PC-9 (cell line): ENCODE measurements around the gene PLD5. TPM values are rescaled to one million over a fixed set of nuclear protein-coding genes. Genes with fewer than 3 reads are reported as not detected.

Experiments
- BruUV-seq: library from RNA; stranded (reverse); fragments of 400-500 nt; replicated peaks from 2 replicates; lab custom pipeline; 2021; lab: Mats Ljungman, UMichigan
- CTCF ChIA-PET: fragments of 300-600 bp; sonication (Branson Sonifier 250); formaldehyde crosslinking; loops from one replicate; lab custom pipeline; 2022; ENCODE audit warnings: antibody characterized with exemption; lab: Charles Lee
- POLR2A ChIA-PET: fragments of 300-600 bp; sonication (Branson Sonifier 250); formaldehyde crosslinking; loops from one replicate; lab custom pipeline; 2022; ENCODE audit warnings: antibody characterized with exemption; ENCODE audit not compliant: unreplicated experiment; lab: Charles Lee
- DNase-seq, 2 experiments: peaks; one replicate each; pipeline versions ENCODE4 v3.0.0 to v3.0.0-alpha.2; 2015 to 2022; ENCODE audit warnings: mixed read lengths in 1 of 2
- H2AFZ ChIP-seq: fragments of 200-600 bp; sonication (generic); 2 replicates; pipeline ENCODE4 v1.8.1; 2017; ENCODE audit warnings: antibody characterized with exemption
- H3F3A ChIP-seq: fragments of 200-600 bp; sonication (generic); 2 replicates; pipeline ENCODE4 v1.8.1; 2017; ENCODE audit warnings: antibody characterized with exemption, mild to moderate bottlenecking, low read depth; ENCODE audit not compliant: insufficient read depth
- H3K27ac ChIP-seq: fragments of 200-600 bp; sonication (generic); 2 replicates; pipeline ENCODE4 v1.6.1; 2016; ENCODE audit warnings: mixed run types
- H3K27me3 ChIP-seq: fragments of 200-600 bp; sonication (generic); 2 replicates; pipeline ENCODE4 v1.6.1; 2016; ENCODE audit warnings: low read depth, mixed run types; ENCODE audit not compliant: insufficient read depth
- H3K36me3 ChIP-seq: fragments of 200-600 bp; sonication (generic); 2 replicates; pipeline ENCODE4 v1.6.1; 2016; ENCODE audit warnings: low read depth, mixed run types
- H3K4me1 ChIP-seq: fragments of 200-600 bp; sonication (generic); replicated peaks from 2 replicates; pipeline ENCODE4 v1.6.1; 2016; ENCODE audit warnings: mixed run types; ENCODE audit not compliant: insufficient read depth
- H3K4me2 ChIP-seq: fragments of 200-600 bp; sonication (generic); 2 replicates; pipeline ENCODE4 v1.6.1; 2017; ENCODE audit warnings: mixed run types
- H3K4me3 ChIP-seq: fragments of 200-600 bp; sonication (generic); 2 replicates; pipeline ENCODE4 v1.6.1; 2016; ENCODE audit warnings: mixed run types
- H3K79me2 ChIP-seq: fragments of 200-600 bp; sonication (generic); 2 replicates; pipeline ENCODE4 v1.6.1; 2017; ENCODE audit warnings: low read depth, mixed run types
- H3K9me2 ChIP-seq: fragments of 200-600 bp; sonication (generic); 2 replicates; pipeline ENCODE4 v1.8.1; 2017; ENCODE audit warnings: mild to moderate bottlenecking; ENCODE audit not compliant: insufficient read depth
- H3K9me3 ChIP-seq: fragments of 200-600 bp; sonication (generic); 2 replicates; pipeline ENCODE4 v1.8.1; 2016; ENCODE audit warnings: low read depth; ENCODE audit not compliant: insufficient read depth
- H4K20me1 ChIP-seq: fragments of 200-600 bp; sonication (generic); 2 replicates; pipeline ENCODE4 v1.8.1; 2017; ENCODE audit not compliant: insufficient read depth
- CTCF ChIP-seq: fragments of 200-600 bp; sonication (generic); conservative IDR thresholded peaks from 2 replicates; pipeline ENCODE4 v1.6.1; 2017; ENCODE audit warnings: mixed run types, antibody characterized with exemption, mild to moderate bottlenecking, moderate library complexity
- EZH2 ChIP-seq: fragments of 200-600 bp; sonication (generic); IDR thresholded peaks from 2 replicates; pipeline ENCODE4 v1.8.0; 2017; ENCODE audit warnings: antibody characterized with exemption, low read depth
- intact Hi-C: fragments of 100-400 bp; cut with micrococcal nuclease; formaldehyde crosslinking; loops from one replicate; pipeline ENCODE4 v1.10.0; 2022; ENCODE audit not compliant: unreplicated experiment
- total RNA-seq: library from RNA; stranded (reverse); gene quantifications from 2 replicates; pipeline ENCODE4 v1.2.3, GENCODE V29; 2021

Gene PLD5
- total RNA-seq, 1 experiment from 2014 or later, result not detected

GRCh38 chr1:242525360-242525722 is 844 bp upstream of the PLD5 start:
- H3K79me2 ChIP-seq, result no peaks in the 10 kb centered on the region
- H3K4me1 ChIP-seq, result no peaks in the 10 kb centered on the region
- no peaks in the 10 kb centered on the region for H3K9me2 ChIP-seq
- H3K36me3 ChIP-seq, result no peaks in the 10 kb centered on the region
- no peaks in the 10 kb centered on the region for H3F3A ChIP-seq
- H3K27me3 ChIP-seq, result no peaks in the 10 kb centered on the region; the same call in 1 of the 2 replicates
- H2AFZ ChIP-seq, result no peak overlapping the region
- no peak overlapping the region for H3K4me3 ChIP-seq
- no peaks in the 10 kb centered on the region for H3K9me3 ChIP-seq
- intact Hi-C loops, result no loop called here
- POLR2A ChIA-PET, result no interaction called here
- no peak for DNase-seq
- H4K20me1 ChIP-seq, result no peaks in the 10 kb centered on the region
- BruUV-seq, result no TSS peak
- CTCF ChIA-PET, result no interaction called here
- TF ChIP-seq EZH2, result no peak
- TF ChIP-seq CTCF, result no peak
- no peak overlapping the region for H3K4me2 ChIP-seq
- H3K27ac ChIP-seq, result no peak overlapping the region

- TF ChIP-seq EZH2 (no peak), CTCF (no peak)
- no peak for DNase-seq
- intact Hi-C loops, result no loop called here
- Histone ChIP-seq H3K27me3 (peaks cover 5% of the 10 kb centered on the region), H3K79me2 (no peaks in the 10 kb centered on the region), H3K4me3 (no peak overlapping the region), H3K9me2 (no peaks in the 10 kb centered on the region), H3K9me3 (no peaks in the 10 kb centered on the region), H3K36me3 (no peaks in the 10 kb centered on the region), H3K4me1 (no peaks in the 10 kb centered on the region), H3F3A (no peaks in the 10 kb centered on the region), H3K4me2 (no peak overlapping the region), H4K20me1 (no peaks in the 10 kb centered on the region), H2AFZ (no peak overlapping the region), H3K27ac (no peak overlapping the region)
- POLR2A ChIA-PET, result no interaction called here
- BruUV-seq, result no TSS peak
- CTCF ChIA-PET, result no interaction called here
Measured at GRCh38 chr1:242523719-242524570, 552 bp downstream of the PLD5 start.

GRCh38 chr1:242522996-242523718 is 1.3 kb downstream of the PLD5 start:
- no peak for TF ChIP-seq EZH2
- no peak for TF ChIP-seq CTCF
- no peak overlapping the region for H2AFZ ChIP-seq
- H3K4me2 ChIP-seq, result no peak overlapping the region
- no peaks in the 10 kb centered on the region for H3K9me2 ChIP-seq
- no TSS peak for BruUV-seq
- peaks cover 5% of the 10 kb centered on the region for H3K27me3 ChIP-seq
- no peaks in the 10 kb centered on the region for H4K20me1 ChIP-seq
- H3K4me3 ChIP-seq, result no peak overlapping the region
- no peaks in the 10 kb centered on the region for H3F3A ChIP-seq
- H3K27ac ChIP-seq, result no peak overlapping the region
- intact Hi-C loops, result no loop called here
- H3K79me2 ChIP-seq, result no peaks in the 10 kb centered on the region
- H3K9me3 ChIP-seq, result no peaks in the 10 kb centered on the region
- H3K4me1 ChIP-seq, result no peaks in the 10 kb centered on the region
- no peaks in the 10 kb centered on the region for H3K36me3 ChIP-seq
- no peak for DNase-seq
- POLR2A ChIA-PET, result no interaction called here
- CTCF ChIA-PET, result no interaction called here
